Hepatocyte (in vitro differentiated cells): Measurements from ENCODE around the gene DEFB124.

Source experiments
- EZH2 ChIP-seq: fragments of 200-600 bp; sonication (generic); IDR thresholded peaks from 2 replicates; pipeline ENCODE4 v1.6.1; 2016; ENCODE audit warnings: antibody characterized with exemption, mild to moderate bottlenecking, borderline replicate concordance
- EZH2phosphoT487 ChIP-seq: fragments of 200-600 bp; sonication (generic); IDR thresholded peaks from one replicate; pipeline ENCODE4 v1.6.1; 2018; ENCODE audit warnings: antibody characterized with exemption, mild to moderate bottlenecking, low read depth, moderate library complexity; ENCODE audit not compliant: unreplicated experiment, severe bottlenecking
- TF ChIP-seq, protein P1 (sequence below): fragments of 200-600 bp; sonication (generic); IDR thresholded peaks from 2 replicates; pipeline ENCODE4 v1.5.1; 2016; ENCODE audit warnings: antibody characterized with exemption, mild to moderate bottlenecking; ENCODE audit not compliant: poor library complexity

DNA sequence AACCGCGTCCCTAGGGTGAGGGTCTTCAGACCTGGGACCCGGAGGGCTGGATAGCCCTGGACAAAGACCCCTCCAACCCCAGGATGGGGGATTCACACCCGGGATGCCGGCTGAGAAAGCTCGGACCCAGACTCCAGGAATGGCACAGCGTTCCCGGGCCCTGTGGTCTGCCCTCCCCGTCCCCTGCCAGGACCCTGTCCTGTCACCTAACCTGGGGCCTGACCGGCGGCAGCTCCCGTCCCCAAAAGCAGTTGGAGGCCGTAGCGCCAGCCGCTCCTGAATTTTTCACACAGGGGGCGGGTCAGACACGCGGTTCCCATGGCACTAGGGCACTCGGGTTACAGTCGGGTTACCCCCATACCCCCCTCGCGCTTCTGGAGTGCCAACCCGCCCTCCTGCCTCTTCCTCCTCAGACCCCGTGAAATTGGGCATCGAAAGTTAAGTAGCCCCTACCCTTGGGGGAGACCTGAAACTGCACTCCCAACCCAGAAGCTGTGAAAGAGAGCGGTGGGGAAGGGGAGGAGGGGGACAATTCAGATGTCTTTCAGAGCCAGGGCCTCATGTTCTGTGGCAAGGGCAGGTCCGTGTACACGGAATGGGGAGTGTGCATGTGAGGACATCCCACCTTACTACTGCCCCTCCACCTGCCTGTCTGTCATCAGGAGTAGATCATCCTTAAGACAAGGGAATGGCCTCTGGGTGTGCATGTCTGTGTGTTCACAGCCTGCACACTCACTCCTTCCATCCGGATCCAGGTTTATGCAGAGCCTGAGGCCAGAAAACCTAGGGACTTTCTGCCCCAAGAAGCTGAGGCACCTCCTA is 756 bp upstream of the DEFB124 start:
- no peak for TF ChIP-seq EZH2
- TF ChIP-seq EZH2phosphoT487: no peak
- TF ChIP-seq, protein P1, sequence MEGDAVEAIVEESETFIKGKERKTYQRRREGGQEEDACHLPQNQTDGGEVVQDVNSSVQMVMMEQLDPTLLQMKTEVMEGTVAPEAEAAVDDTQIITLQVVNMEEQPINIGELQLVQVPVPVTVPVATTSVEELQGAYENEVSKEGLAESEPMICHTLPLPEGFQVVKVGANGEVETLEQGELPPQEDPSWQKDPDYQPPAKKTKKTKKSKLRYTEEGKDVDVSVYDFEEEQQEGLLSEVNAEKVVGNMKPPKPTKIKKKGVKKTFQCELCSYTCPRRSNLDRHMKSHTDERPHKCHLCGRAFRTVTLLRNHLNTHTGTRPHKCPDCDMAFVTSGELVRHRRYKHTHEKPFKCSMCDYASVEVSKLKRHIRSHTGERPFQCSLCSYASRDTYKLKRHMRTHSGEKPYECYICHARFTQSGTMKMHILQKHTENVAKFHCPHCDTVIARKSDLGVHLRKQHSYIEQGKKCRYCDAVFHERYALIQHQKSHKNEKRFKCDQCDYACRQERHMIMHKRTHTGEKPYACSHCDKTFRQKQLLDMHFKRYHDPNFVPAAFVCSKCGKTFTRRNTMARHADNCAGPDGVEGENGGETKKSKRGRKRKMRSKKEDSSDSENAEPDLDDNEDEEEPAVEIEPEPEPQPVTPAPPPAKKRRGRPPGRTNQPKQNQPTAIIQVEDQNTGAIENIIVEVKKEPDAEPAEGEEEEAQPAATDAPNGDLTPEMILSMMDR: no peak
